ENCODE measurements around the gene CDC23. TPM values are rescaled to one million over a fixed set of nuclear protein-coding genes. Genes with fewer than 3 reads are reported as not detected.

The CDC23 gene
- total and polyA plus RNA-seq, 2 of the 4 experiments (the other 2 are of a cell fraction): 21.1 to 28.0 TPM

- H3K9me3 ChIP-seq (ENCODE audit: control insufficient read depth, insufficient read depth, low read length): no peaks in the 10 kb centered on the region
- no peak overlapping the region for H3K9ac ChIP-seq (ENCODE audit: low read depth, low read length)
- in situ Hi-C loops (cut with MboI; ENCODE audit: low sequenced_read_pairs): no loop called here
- no peaks in the 10 kb centered on the region for H3K79me1 ChIP-seq (ENCODE audit: low read depth in 1 of 2, low read length in 2 of 2)
- H4K91ac ChIP-seq (ENCODE audit: insufficient read depth, low read depth, low read length): no peak overlapping the region
- no peak overlapping the region for H3K27ac ChIP-seq (ENCODE audit: insufficient read depth, low read length)
- H3K4me2 ChIP-seq (ENCODE audit: low read depth, low read length): no peak overlapping the region
- H3K14ac ChIP-seq (replicated peaks; ENCODE audit: low read depth, low read length): no peak overlapping the region
- no peaks in the 10 kb centered on the region; the same call in 1 of the 2 replicates for H3K4me1 ChIP-seq (ENCODE audit: control insufficient read depth, insufficient read depth, low read length)
- H2BK20ac ChIP-seq (ENCODE audit: low read depth, low read length): no peak overlapping the region
- H2BK120ac ChIP-seq (ENCODE audit: low read depth, low read length): no peak overlapping the region
- TF ChIP-seq POLR2A (IDR thresholded peaks at IDR 0.05; ENCODE audit: low read depth, low read length) (no peak), SMC3 (IDR thresholded peaks at IDR 0.05; ENCODE audit: low read depth, low read length) (no peak)
- H3K18ac ChIP-seq (ENCODE audit: low read depth, low read length): no peak overlapping the region
- H2AK5ac ChIP-seq (ENCODE audit: low read depth, low read length): no peak overlapping the region
- dilution Hi-C loops (cut with HindIII; ENCODE audit: low sequenced_read_pairs, unreplicated experiment): no loop called here
- no peak overlapping the region for H3K4ac ChIP-seq (ENCODE audit: low read depth, low read length)
- no peak for DNase-seq
- no peak overlapping the region for H3K4me3 ChIP-seq (ENCODE audit: insufficient read depth, low read depth, low read length)
- H3K56ac ChIP-seq (ENCODE audit: extremely low read depth, insufficient read depth, low read length): no peak overlapping the region
- no TSS peak for BruUV-seq (replicated peaks)
- H4K8ac ChIP-seq (ENCODE audit: low read depth in 2 of 2, low read length in 2 of 2): no peak overlapping the region
- no peaks in the 10 kb centered on the region for H3K9me1 ChIP-seq (ENCODE audit: insufficient read depth, low read length)
- intact Hi-C loops (cut with micrococcal nuclease): loop anchor here (5.0 kb wide), 1 partner anchor 39 kb away; no protein-coding TSS in a partner anchor
- no peak overlapping the region for H2AK9ac ChIP-seq (replicated peaks; ENCODE audit: low read depth, low read length, poor library complexity)
- CTCF ChIA-PET: no interaction called here
- H4K5ac ChIP-seq (ENCODE audit: low read depth, low read length): no peak overlapping the region
- no peak overlapping the region for H2BK5ac ChIP-seq (ENCODE audit: low read depth, low read length, poor library complexity, severe bottlenecking)
- no peak overlapping the region for H3K23ac ChIP-seq (ENCODE audit: low read depth, low read length)
- H2AFZ ChIP-seq (replicated peaks; ENCODE audit: low read length, poor library complexity): no peak overlapping the region
- no CpG with 5 or more reads among the region's 2 CpGs for WGBS, 2 experiments (ENCODE audit: extremely low coverage in 2 of 2, insufficient read length in 1 of 2)
- peaks cover 50% of the 10 kb centered on the region for H3K27me3 ChIP-seq (ENCODE audit: control insufficient read depth, insufficient read depth, low read length)
- POLR2A ChIA-PET (ENCODE audit: unreplicated experiment): no interaction called here
- ATAC-seq (ENCODE audit: low read depth): no peak
- no peaks in the 10 kb centered on the region for H4K20me1 ChIP-seq (ENCODE audit: insufficient read depth, low read length)
- H2BK15ac ChIP-seq (ENCODE audit: low read depth, low read length): no peak overlapping the region
- H3K36me3 ChIP-seq (ENCODE audit: control insufficient read depth, insufficient read depth, low read length): no peaks in the 10 kb centered on the region
These were observed 30.7 kb upstream of the CDC23 start for GRCh38 chr5:138243794-138244193.
